SH-SY5Y (cell line): Measurements from ENCODE around the gene OR13C4.

ENCODE experiments used
- GATA2 ChIP-seq: IDR thresholded peaks from 2 replicates; pipeline ENCODE4 v1.6.1; 2011; ENCODE audit warnings: mild to moderate bottlenecking, low read depth, low read length
- GATA3 ChIP-seq: IDR thresholded peaks from 2 replicates; pipeline ENCODE4 v1.6.1; 2011; ENCODE audit warnings: low read depth, mild to moderate bottlenecking, low read length, moderate library complexity

GRCh38 chr9:104553261-104553660 is 26.3 kb upstream of the OR13C4 start:
- TF ChIP-seq GATA2 (no peak), GATA3 (no peak)
